Measurements from ENCODE around the gene CCDC194. TPM values are rescaled to one million over a fixed set of nuclear protein-coding genes. Genes with fewer than 3 reads are reported as not detected.
A peak's percentile ranks its signal among the peaks of the same experiment; 100 is the strongest.

Gene CCDC194
- total RNA-seq, 2 donors from 2014 or later, result not detected

DNA sequence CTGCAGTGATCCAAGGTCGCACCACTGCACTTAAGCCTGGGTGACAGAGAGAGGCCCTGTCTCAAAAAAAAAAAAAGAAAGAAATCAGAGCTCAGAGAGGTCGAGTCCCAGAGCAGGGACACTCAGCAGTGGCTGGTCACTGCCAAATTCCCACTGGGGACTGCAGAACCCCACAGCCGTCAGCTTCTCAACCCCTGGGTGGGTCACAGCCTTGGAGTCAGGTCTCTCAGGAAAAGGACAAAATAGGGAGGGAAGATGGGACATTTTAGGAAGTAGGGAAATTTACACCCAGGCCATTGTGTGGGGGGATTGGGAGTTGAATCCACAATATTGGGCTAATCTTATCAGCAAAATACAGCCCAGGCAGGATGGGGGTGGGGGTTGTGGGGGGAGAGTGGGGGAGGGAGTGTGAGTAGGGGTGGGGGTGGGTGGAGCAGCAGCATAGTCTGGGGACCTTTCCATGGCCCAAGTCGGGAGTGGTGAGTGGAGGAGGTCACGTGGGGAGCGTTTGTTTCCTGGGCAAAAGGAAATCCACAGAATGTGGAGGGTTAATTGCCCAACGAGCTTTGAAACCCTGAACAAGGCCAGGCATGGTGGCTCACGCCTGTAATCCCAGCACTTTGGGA is 5.0 kb upstream of the CCDC194 start:
- intact Hi-C loops (cut with DNase I), result no loop called here
- Histone ChIP-seq H3K4me1 (peaks cover 2% of the 10 kb centered on the region), H3K36me3 (replicated peaks in 1 of 2; ENCODE audit: insufficient read depth in 1 of 2, low read depth in 2 of 2) (no peaks in the 10 kb centered on the region), H3K4me3 (no peak overlapping the region), H3K27ac (no peak overlapping the region), H3K9me3 (no peaks in the 10 kb centered on the region), H3K27me3 (peaks cover 0 to 7% of the 10 kb centered on the region in 2 donors)
- no peak for DNase-seq
- ATAC-seq, result no peak
- WGBS, 2 donors, result 58 to 71% methylated on average over 8 of the region's 8 CpGs
- TF ChIP-seq, protein P1, sequence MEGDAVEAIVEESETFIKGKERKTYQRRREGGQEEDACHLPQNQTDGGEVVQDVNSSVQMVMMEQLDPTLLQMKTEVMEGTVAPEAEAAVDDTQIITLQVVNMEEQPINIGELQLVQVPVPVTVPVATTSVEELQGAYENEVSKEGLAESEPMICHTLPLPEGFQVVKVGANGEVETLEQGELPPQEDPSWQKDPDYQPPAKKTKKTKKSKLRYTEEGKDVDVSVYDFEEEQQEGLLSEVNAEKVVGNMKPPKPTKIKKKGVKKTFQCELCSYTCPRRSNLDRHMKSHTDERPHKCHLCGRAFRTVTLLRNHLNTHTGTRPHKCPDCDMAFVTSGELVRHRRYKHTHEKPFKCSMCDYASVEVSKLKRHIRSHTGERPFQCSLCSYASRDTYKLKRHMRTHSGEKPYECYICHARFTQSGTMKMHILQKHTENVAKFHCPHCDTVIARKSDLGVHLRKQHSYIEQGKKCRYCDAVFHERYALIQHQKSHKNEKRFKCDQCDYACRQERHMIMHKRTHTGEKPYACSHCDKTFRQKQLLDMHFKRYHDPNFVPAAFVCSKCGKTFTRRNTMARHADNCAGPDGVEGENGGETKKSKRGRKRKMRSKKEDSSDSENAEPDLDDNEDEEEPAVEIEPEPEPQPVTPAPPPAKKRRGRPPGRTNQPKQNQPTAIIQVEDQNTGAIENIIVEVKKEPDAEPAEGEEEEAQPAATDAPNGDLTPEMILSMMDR (IDR thresholded peaks at IDR 0.05), result no peak
- TF ChIP-seq POLR2A (IDR thresholded peaks at IDR 0.05), result no peak

DNA sequence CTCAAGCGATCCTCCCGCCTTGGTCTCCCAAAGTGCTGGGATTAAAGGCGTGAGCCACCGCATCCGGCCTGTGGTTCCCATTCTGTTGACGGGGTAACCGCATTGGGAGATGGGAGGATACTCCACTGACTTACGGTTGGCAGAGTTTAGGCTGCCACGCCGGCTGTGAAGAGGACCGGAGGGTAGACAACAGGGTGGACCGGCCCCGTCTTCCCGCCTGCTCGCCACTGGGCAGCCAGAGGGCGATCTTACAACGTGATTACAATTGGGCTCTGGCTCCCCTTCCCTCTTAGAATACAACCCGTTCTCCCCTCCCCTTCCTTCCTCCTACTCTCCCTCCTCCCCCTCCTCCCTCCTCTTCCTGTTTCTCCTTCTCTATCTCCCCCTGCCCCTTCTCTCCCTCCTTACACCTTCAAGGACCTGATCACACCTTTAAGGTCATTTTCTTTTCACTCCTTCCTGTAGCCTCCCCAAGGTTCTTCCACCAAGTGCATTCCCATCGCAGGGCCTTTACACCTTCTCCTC is 957 bp upstream of the CCDC194 start:
- 15 to 20% methylated on average over 10 to 19 of the region's 19 CpGs for WGBS, 2 donors
- intact Hi-C loops (cut with DNase I), result no loop called here
- Histone ChIP-seq H3K36me3 (replicated peaks in 1 of 2; ENCODE audit: insufficient read depth in 1 of 2, low read depth in 2 of 2) (no peaks in the 10 kb centered on the region), H3K27ac (no peak overlapping the region), H3K27me3 (peaks cover 0 to 11% of the 10 kb centered on the region in 2 donors), H3K9me3 (no peaks in the 10 kb centered on the region), H3K4me3 (no peak overlapping the region), H3K4me1 (peaks cover 22% of the 10 kb centered on the region)
- no peak for ATAC-seq
- DNase-seq, result peak in 2 of 4 donors; percentile 37 to 43
- TF ChIP-seq POLR2A (IDR thresholded peaks at IDR 0.05), result no peak
- TF ChIP-seq, protein P1 (IDR thresholded peaks at IDR 0.05), result peak in 4 of 7 experiments; percentile 19 to 54 (median 36)

DNA sequence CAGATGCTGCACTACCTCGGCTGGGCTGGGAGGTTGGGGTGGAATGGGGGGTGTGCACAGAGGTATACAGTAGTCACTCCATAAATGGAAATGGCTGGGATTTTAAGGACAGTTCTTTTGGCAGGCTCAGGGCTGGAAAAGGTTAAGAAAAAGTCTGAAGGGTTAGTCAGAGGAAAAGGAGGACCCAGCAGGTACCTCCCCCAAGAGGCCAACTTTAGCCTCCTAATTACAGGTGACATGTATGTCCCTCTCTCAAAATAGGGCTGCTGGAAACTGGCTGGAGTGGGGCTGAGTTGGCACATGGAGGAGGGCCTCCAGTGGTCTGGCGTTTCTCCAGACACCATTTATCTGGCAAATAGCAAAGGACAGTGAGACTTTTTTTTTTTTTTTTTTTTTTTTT is 994 bp downstream of the CCDC194 start:
- ATAC-seq, result no peak
- H3K9me3 ChIP-seq, result peaks cover 0 to 10% (median 0%) of the 10 kb centered on the region in 3 donors
- DNase-seq, result no peak
- no peak overlapping the region for H3K27ac ChIP-seq
- no peak overlapping the region for H3K4me3 ChIP-seq
- peaks cover 22% of the 10 kb centered on the region for H3K4me1 ChIP-seq
- intact Hi-C loops (cut with DNase I), result no loop called here
- H3K27me3 ChIP-seq, result peaks cover 0 to 11% of the 10 kb centered on the region in 2 donors
- WGBS, 2 donors, result 18 to 25% methylated on average over 2 of the region's 2 CpGs
- H3K36me3 ChIP-seq (replicated peaks in 1 of 2; ENCODE audit: insufficient read depth in 1 of 2, low read depth in 2 of 2), result no peaks in the 10 kb centered on the region
- TF ChIP-seq, protein P1 (IDR thresholded peaks at IDR 0.05), result no peak
- TF ChIP-seq POLR2A (IDR thresholded peaks at IDR 0.05), result no peak

DNA sequence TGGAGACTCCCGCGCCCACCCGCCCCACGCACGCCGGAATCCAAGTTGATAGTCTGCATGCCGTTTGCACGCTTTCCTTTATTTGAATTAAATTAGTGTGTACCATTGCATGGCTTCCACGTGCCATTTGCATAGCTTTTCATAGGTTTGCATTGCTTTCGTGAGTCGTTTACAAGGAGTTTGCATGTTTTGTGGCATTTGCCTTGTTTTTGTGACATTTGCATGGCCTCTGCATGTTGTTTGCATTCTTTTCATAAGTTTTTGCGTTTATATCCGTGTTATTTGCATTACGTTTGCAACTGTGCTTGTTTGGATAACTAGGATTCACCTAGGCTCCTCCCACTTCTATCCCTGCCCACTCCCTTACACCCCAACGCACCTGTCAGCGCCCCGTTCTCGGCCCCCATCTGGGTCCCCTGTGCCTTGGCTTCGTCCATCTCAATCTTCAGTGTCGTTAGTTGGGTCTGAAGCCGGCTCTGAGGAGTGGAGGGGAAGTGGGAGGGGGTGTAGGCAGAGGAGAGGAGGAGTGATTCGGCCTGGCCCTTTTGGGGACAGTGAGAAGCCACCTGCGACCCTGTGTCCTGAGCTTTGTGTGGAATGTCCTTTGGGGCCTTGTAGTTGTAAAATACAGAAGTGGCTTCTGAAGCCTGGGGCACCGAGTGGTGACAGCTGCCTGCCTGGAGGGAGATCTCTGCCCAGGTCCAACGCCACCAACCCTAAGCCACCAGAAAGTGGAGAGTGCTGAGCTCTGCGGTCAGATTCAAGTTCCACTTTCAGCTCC is 2.4 kb downstream of the CCDC194 start:
- no peak for ATAC-seq
- intact Hi-C loops (cut with DNase I), result no loop called here

More for the DNA sequence above, 2.4 kb downstream of the CCDC194 start:
- DNase-seq, result no peak
- TF ChIP-seq, protein P1 (IDR thresholded peaks at IDR 0.05), result no peak
- TF ChIP-seq POLR2A (IDR thresholded peaks at IDR 0.05), result no peak
- peaks cover 22% of the 10 kb centered on the region for H3K4me1 ChIP-seq
- no peak overlapping the region for H3K4me3 ChIP-seq
- H3K9me3 ChIP-seq, result peaks cover 0 to 10% (median 0%) of the 10 kb centered on the region in 3 donors
- no peak overlapping the region for H3K27ac ChIP-seq
- H3K36me3 ChIP-seq (replicated peaks in 1 of 2; ENCODE audit: insufficient read depth in 1 of 2, low read depth in 2 of 2), result no peaks in the 10 kb centered on the region
- H3K27me3 ChIP-seq, result peaks cover 0 to 11% of the 10 kb centered on the region in 2 donors
- WGBS, 2 donors, result 11 to 12% methylated on average over 17 to 26 of the region's 26 CpGs
